GM12892 (cell line): ENCODE results near the gene ITM2B.

Experiments
- POLR2A ChIP-seq: IDR thresholded peaks from 2 replicates; pipeline ENCODE4 v1.6.1; 2011; ENCODE audit warnings: low read depth, low read length, control low read depth
- POLR2AphosphoS5 ChIP-seq: IDR thresholded peaks from 2 replicates; pipeline ENCODE4 v1.6.1; 2011; ENCODE audit warnings: low read depth, low read length, control low read depth
- TAF1 ChIP-seq: IDR thresholded peaks from 2 replicates; pipeline ENCODE4 v1.6.1; 2011; ENCODE audit warnings: low read depth, mild to moderate bottlenecking, control low read depth, low read length, borderline replicate concordance

GRCh38 chr13:48192411-48192935 is 40.5 kb upstream of the ITM2B start:
- TF ChIP-seq POLR2A, result no peak
- no peak for TF ChIP-seq POLR2AphosphoS5
- no peak for TF ChIP-seq TAF1
